K562 (cell line): ENCODE data around the gene BTBD2. TPM values are rescaled to one million over a fixed set of nuclear protein-coding genes. Genes with fewer than 3 reads are reported as not detected.

Source experiments
- ARID2 ChIP-seq: fragments of 450-650 bp; IDR thresholded peaks from 2 replicates; pipeline ENCODE4 v1.6.1; 2017; ENCODE audit warnings: antibody characterized with exemption, mild to moderate bottlenecking
- ETS2 ChIP-seq: IDR thresholded peaks from 2 replicates; pipeline ENCODE4 v1.6.1; 2016; ENCODE audit warnings: borderline replicate concordance, missing genetic modification characterization, mild to moderate bottlenecking, moderate library complexity, missing compliant biosample characterization; ENCODE audit not compliant: poor library complexity, severe bottlenecking
- FOXJ3 ChIP-seq: sonication (generic); formaldehyde crosslinking; IDR thresholded peaks from 2 replicates; pipeline ENCODE4 v1.4.0; 2020; ENCODE audit warnings: mild to moderate bottlenecking, missing genetic modification reagents
- KDM4B ChIP-seq, 2 experiments: fragments of 450-650 bp in 1 of 2; sonication (generic) in 1 of 2; IDR thresholded peaks; 2 replicates each; pipeline ENCODE4 v1.6.1; 2016 to 2017; ENCODE audit warnings: borderline replicate concordance in 2 of 2, antibody characterized with exemption in 1 of 2, low read depth in 1 of 2, mild to moderate bottlenecking in 1 of 2
- NCOA6 ChIP-seq: fragments of 450-650 bp; IDR thresholded peaks from 2 replicates; pipeline ENCODE4 v1.6.1; 2017; ENCODE audit warnings: mild to moderate bottlenecking
- NR2C1 ChIP-seq, 2 experiments: fragments of 450-650 bp; IDR thresholded peaks; 2 replicates each; pipeline ENCODE4 v1.6.1; 2017; ENCODE audit warnings: mild to moderate bottlenecking in 2 of 2, antibody characterized with exemption in 1 of 2, inconsistent platforms in 1 of 2, missing compliant biosample characterization in 1 of 2, missing genetic modification characterization in 1 of 2
- RBFOX2 ChIP-seq: fragments of 200-400 bp; formaldehyde crosslinking; IDR thresholded peaks from 2 replicates; pipeline ENCODE4 v1.6.1; 2017; ENCODE audit warnings: low read depth, mild to moderate bottlenecking, low read length, moderate library complexity
- RBM14 ChIP-seq: fragments of 200-400 bp; formaldehyde crosslinking; IDR thresholded peaks from 2 replicates; pipeline ENCODE4 v1.6.1; 2018; ENCODE audit warnings: low read depth, mild to moderate bottlenecking, low read length, moderate library complexity, borderline replicate concordance; ENCODE audit not compliant: insufficient read depth
- SMAD1 ChIP-seq: fragments of 150-350 bp; IDR thresholded peaks from 2 replicates; pipeline ENCODE4 v1.6.1; 2014; ENCODE audit warnings: low read length, low read depth; ENCODE audit not compliant: partially characterized antibody
- ZKSCAN1 ChIP-seq: fragments of 150-350 bp; IDR thresholded peaks from 2 replicates; pipeline ENCODE4 v1.6.1; 2016; ENCODE audit warnings: low read depth, low read length
- ZNF140 ChIP-seq: fragments of 250-450 bp; sonication (Bioruptor Pico); IDR thresholded peaks from 2 replicates; pipeline ENCODE4 v1.8.0; 2021; ENCODE audit warnings: moderate library complexity, mild to moderate bottlenecking, inconsistent platforms
- ZNF263 ChIP-seq: sonication (generic); formaldehyde crosslinking; IDR thresholded peaks from 2 replicates; pipeline ENCODE4 v1.8.0; 2022; ENCODE audit warnings: mild to moderate bottlenecking, missing genetic modification reagents, borderline replicate concordance
- ZZZ3 ChIP-seq: fragments of 450-650 bp; IDR thresholded peaks from 2 replicates; pipeline ENCODE4 v1.6.1; 2016; ENCODE audit warnings: antibody characterized with exemption, mild to moderate bottlenecking, moderate library complexity
- polyA plus RNA-seq, 8 experiments: library from polyadenylated mRNA; depleted of rRNA in 4 of 8; stranded (reverse) in 5 of 8; unstranded in 3 of 8; fragments of >200 nt; fragmentation: Nextera tagmentation in 2 of 8; fragmentation: Illumina TruSeq in 1 of 8; extraction: Ambion mirVana in 2 of 8; extraction: Trizol in 1 of 8; gene quantifications; 2 replicates each; pipeline versions ENCODE4 v1.2.1 to v1.2.3, GENCODE V29; 2011 to 2014; ENCODE audit warnings: inconsistent platforms in 1 of 8, missing spikeins in 1 of 8
- total RNA-seq, 7 experiments: library from RNA; depleted of rRNA in 6 of 7; stranded (reverse); fragments of >200 nt in 6 of 7; fragmentation: Illumina TruSeq in 2 of 7; extraction: Trizol in 2 of 7; gene quantifications; 2 replicates each; pipeline versions ENCODE4 v1.2.1 to v1.2.3, GENCODE V29; 2011 to 2021; ENCODE audit warnings: low replicate concordance in 1 of 7
- TF ChIP-seq, protein P1 (sequence below): fragments of 200-800 bp; sonication (Bioruptor generic); IDR thresholded peaks from 2 replicates; pipeline ENCODE4 v1.6.1; 2017; ENCODE audit warnings: missing genetic modification characterization, missing compliant biosample characterization
- TF ChIP-seq, protein P2 (sequence below): sonication (generic); formaldehyde crosslinking; IDR thresholded peaks from 2 replicates; pipeline ENCODE4 v1.8.0; 2022; ENCODE audit warnings: missing genetic modification reagents, mild to moderate bottlenecking, moderate library complexity, borderline replicate concordance
- TF ChIP-seq, protein P3 (sequence below): fragments of 250-450 bp; sonication (Bioruptor Pico); IDR thresholded peaks from 2 replicates; pipeline ENCODE4 v1.4.0; 2020; ENCODE audit warnings: mild to moderate bottlenecking, moderate library complexity, borderline replicate concordance
- TF ChIP-seq, protein P4 (sequence below): fragments of 150-350 bp; IDR thresholded peaks from 2 replicates; pipeline ENCODE4 v1.6.1; 2014; ENCODE audit warnings: low read depth, mild to moderate bottlenecking, low read length, borderline replicate concordance

BTBD2 gene
- total and polyA plus RNA-seq, 9 of the 15 experiments (the other 6 are each of a cell fraction or from before 2014, with no cell fraction given): 0.10 to 15.6 (median 6.9) TPM

DNA sequence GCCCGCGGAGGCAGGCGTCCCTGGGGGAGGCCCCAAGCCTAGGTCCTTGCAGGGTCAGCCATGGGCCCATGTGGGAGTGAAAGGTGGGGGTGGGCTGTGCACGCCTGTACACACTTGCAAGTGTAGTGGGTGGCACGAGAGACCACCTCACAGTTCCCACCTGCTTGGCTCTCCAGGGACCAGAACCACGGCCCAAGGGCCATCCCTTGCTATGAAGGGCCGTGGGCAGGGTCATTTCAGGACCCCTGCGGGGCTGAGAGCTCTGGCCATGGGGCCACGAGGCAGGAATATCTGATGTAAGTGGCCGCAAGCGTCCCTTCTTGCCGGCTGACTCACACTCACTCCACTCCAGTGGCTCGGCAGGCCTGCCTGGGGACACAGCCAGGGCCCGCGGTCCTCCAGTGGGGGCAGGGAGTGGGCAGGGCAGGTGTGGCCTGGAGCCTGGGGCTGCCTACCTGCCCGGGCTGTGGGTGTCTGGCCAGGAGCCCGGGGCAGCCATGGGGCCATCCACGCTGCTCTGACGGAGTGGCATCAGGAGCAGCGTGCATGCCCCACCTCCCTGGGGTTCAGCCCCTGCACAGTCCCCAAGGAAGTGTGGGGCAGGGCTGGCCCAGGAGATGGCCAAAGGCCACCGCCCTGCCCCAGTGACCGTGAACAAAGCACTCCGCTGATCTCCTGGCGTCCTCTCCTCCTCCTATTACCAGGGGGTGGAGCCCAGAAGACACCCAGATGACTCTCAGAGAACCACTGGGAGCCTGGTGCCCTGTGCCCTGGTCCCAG lies 44.1 kb upstream of the BTBD2 start (continued):
- TF ChIP-seq, protein P1, sequence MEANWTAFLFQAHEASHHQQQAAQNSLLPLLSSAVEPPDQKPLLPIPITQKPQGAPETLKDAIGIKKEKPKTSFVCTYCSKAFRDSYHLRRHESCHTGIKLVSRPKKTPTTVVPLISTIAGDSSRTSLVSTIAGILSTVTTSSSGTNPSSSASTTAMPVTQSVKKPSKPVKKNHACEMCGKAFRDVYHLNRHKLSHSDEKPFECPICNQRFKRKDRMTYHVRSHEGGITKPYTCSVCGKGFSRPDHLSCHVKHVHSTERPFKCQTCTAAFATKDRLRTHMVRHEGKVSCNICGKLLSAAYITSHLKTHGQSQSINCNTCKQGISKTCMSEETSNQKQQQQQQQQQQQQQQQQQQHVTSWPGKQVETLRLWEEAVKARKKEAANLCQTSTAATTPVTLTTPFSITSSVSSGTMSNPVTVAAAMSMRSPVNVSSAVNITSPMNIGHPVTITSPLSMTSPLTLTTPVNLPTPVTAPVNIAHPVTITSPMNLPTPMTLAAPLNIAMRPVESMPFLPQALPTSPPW (CRISPR knock-in tag): peak; percentile 84
- no peak for TF ChIP-seq NR2C1 (IDR thresholded peaks at IDR 0.05)
- peak; percentile 84 for TF ChIP-seq NR2C1 (tag; IDR thresholded peaks at IDR 0.05)
- TF ChIP-seq ETS2 (tag): peak; percentile 14
- 0 out of 4 replicates have a peak, but pooled peaks of 1 of the 2 experiments have one; percentile 59 for TF ChIP-seq KDM4B (IDR thresholded peaks at IDR 0.05; ENCODE audit: borderline replicate concordance in 2 of 2, low read depth in 1 of 2)
- TF ChIP-seq FOXJ3: no peak
- TF ChIP-seq ARID2: no peak
- no peak for TF ChIP-seq RBM14
- TF ChIP-seq, protein P2, sequence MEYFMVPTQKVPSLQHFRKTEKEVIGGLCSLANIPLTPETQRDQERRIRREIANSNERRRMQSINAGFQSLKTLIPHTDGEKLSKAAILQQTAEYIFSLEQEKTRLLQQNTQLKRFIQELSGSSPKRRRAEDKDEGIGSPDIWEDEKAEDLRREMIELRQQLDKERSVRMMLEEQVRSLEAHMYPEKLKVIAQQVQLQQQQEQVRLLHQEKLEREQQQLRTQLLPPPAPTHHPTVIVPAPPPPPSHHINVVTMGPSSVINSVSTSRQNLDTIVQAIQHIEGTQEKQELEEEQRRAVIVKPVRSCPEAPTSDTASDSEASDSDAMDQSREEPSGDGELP (CRISPR knock-in tag): peak; percentile 93
- TF ChIP-seq RBFOX2: peak; percentile 97
- TF ChIP-seq ZZZ3: no peak
- peak; percentile 37; the same call in 1 of the 2 replicates for TF ChIP-seq ZKSCAN1
- peak; percentile 83 for TF ChIP-seq ZNF263 (CRISPR knock-in tag)
- TF ChIP-seq, protein P3, sequence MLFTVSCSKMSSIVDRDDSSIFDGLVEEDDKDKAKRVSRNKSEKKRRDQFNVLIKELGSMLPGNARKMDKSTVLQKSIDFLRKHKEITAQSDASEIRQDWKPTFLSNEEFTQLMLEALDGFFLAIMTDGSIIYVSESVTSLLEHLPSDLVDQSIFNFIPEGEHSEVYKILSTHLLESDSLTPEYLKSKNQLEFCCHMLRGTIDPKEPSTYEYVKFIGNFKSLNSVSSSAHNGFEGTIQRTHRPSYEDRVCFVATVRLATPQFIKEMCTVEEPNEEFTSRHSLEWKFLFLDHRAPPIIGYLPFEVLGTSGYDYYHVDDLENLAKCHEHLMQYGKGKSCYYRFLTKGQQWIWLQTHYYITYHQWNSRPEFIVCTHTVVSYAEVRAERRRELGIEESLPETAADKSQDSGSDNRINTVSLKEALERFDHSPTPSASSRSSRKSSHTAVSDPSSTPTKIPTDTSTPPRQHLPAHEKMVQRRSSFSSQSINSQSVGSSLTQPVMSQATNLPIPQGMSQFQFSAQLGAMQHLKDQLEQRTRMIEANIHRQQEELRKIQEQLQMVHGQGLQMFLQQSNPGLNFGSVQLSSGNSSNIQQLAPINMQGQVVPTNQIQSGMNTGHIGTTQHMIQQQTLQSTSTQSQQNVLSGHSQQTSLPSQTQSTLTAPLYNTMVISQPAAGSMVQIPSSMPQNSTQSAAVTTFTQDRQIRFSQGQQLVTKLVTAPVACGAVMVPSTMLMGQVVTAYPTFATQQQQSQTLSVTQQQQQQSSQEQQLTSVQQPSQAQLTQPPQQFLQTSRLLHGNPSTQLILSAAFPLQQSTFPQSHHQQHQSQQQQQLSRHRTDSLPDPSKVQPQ (CRISPR knock-in tag): no peak
- TF ChIP-seq, protein P4, sequence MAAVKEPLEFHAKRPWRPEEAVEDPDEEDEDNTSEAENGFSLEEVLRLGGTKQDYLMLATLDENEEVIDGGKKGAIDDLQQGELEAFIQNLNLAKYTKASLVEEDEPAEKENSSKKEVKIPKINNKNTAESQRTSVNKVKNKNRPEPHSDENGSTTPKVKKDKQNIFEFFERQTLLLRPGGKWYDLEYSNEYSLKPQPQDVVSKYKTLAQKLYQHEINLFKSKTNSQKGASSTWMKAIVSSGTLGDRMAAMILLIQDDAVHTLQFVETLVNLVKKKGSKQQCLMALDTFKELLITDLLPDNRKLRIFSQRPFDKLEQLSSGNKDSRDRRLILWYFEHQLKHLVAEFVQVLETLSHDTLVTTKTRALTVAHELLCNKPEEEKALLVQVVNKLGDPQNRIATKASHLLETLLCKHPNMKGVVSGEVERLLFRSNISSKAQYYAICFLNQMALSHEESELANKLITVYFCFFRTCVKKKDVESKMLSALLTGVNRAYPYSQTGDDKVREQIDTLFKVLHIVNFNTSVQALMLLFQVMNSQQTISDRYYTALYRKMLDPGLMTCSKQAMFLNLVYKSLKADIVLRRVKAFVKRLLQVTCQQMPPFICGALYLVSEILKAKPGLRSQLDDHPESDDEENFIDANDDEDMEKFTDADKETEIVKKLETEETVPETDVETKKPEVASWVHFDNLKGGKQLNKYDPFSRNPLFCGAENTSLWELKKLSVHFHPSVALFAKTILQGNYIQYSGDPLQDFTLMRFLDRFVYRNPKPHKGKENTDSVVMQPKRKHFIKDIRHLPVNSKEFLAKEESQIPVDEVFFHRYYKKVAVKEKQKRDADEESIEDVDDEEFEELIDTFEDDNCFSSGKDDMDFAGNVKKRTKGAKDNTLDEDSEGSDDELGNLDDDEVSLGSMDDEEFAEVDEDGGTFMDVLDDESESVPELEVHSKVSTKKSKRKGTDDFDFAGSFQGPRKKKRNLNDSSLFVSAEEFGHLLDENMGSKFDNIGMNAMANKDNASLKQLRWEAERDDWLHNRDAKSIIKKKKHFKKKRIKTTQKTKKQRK: no peak
- peak; percentile 36 for TF ChIP-seq SMAD1
- TF ChIP-seq NCOA6: no peak
- TF ChIP-seq ZNF140 (CRISPR knock-in tag): peak; percentile 9; the same call in 1 of the 2 replicates
